Osteocyte (in vitro differentiated cells): ENCODE results near the gene CYB561D2. TPM values are rescaled to one million over a fixed set of nuclear protein-coding genes. Genes with fewer than 3 reads are reported as not detected.

Source experiments
- DNase-seq: peaks from one replicate; pipeline ENCODE4 v3.0.0; 2021; ENCODE audit warnings: mixed read lengths; ENCODE audit not compliant: unreplicated experiment; ENCODE audit errors: extremely low spot score
- H3K27ac Mint-ChIP-seq: one replicate; pipeline ENCODE4 v1.8.0; 2021; ENCODE audit warnings: mild to moderate bottlenecking, mixed read lengths; ENCODE audit not compliant: unreplicated experiment
- H3K27me3 Mint-ChIP-seq: one replicate; pipeline ENCODE4 v1.8.0; 2021; ENCODE audit warnings: mixed read lengths; ENCODE audit not compliant: unreplicated experiment
- H3K36me3 Mint-ChIP-seq: one replicate; pipeline ENCODE4 v1.8.0; 2021; ENCODE audit warnings: mixed read lengths; ENCODE audit not compliant: unreplicated experiment
- H3K4me1 Mint-ChIP-seq: one replicate; pipeline ENCODE4 v1.8.0; 2021; ENCODE audit warnings: mixed read lengths; ENCODE audit not compliant: unreplicated experiment
- H3K4me3 Mint-ChIP-seq: one replicate; pipeline ENCODE4 v1.8.0; 2021; ENCODE audit warnings: mild to moderate bottlenecking, moderate library complexity, mixed read lengths; ENCODE audit not compliant: unreplicated experiment
- H3K9me3 Mint-ChIP-seq: one replicate; pipeline ENCODE4 v1.8.0; 2021; ENCODE audit warnings: mixed read lengths; ENCODE audit not compliant: unreplicated experiment
- CTCF ChIP-seq: fragments of 200-600 bp; sonication (generic); IDR thresholded peaks from 2 replicates; pipeline ENCODE4 v1.5.0; 2021; ENCODE audit warnings: antibody characterized with exemption, mild to moderate bottlenecking, moderate library complexity
- total RNA-seq: library from RNA; stranded (reverse); gene quantifications from 2 replicates; pipeline ENCODE4 v1.2.1, GENCODE V29; 2021

The CYB561D2 gene
- total RNA-seq, 1 donor from 2014 or later = 17.2 TPM

GRCh38 chr3:50327943-50328691 is 22.5 kb upstream of the CYB561D2 start, which contains the start of gene TUSC2:
Gene TUSC2 (minus strand): TSS chr3:50328223. CDS start chr3:50328099, 124 bp downstream.
- peaks cover 8% of the 10 kb centered on the region for H3K36me3 Mint-ChIP-seq
- TF ChIP-seq CTCF = no peak
- peaks cover 19% of the 10 kb centered on the region for H3K4me1 Mint-ChIP-seq
- H3K27ac Mint-ChIP-seq = peak within 1 kb of the TSS; percentile 89
- H3K9me3 Mint-ChIP-seq = no peaks in the 10 kb centered on the region
- H3K4me3 Mint-ChIP-seq = peak within 1 kb of the TSS; percentile 89
- H3K27me3 Mint-ChIP-seq = no peaks in the 10 kb centered on the region
- DNase-seq = peak; percentile 97

- Mint-ChIP-seq H3K27ac (no peak overlapping the region), H3K36me3 (peaks cover 8% of the 10 kb centered on the region), H3K4me1 (peaks cover 31% of the 10 kb centered on the region), H3K9me3 (no peaks in the 10 kb centered on the region), H3K27me3 (no peaks in the 10 kb centered on the region), H3K4me3 (no peak overlapping the region)
- no peak for TF ChIP-seq CTCF
- DNase-seq = no peak
These were observed 20.3 kb upstream of the CYB561D2 start for GRCh38 chr3:50330330-50330729.

GRCh38 chr3:50331364-50331907 is 19.2 kb upstream of the CYB561D2 start:
- H3K4me1 Mint-ChIP-seq = peaks cover 42% of the 10 kb centered on the region

DNA sequence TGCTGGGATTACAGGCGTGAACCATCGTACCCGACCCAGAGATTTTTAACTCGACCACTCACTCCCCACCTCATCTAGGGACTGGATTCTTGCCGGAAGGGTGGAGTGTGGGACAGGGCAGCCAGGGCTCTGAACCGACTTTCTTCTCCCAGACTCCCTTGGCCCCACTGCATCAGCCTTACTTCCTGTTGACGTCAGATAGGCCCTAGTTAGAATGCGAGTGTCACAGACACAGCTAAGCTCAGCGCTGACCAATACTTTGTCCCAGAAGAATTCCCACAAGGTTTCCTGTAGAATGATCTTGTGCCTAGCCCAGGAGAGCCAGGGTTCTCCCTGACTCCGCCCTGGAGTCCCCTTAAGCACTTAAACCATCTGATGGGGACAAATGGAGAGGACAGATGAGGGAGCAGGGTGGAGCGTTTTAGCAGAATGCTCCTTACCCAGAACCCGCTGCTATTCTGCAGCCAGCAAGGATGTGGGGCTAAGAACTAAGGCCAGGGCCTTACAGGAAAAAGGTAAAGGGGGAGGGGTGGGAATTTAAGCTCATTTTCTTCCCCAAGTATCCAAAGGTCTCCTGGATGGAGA is 16.8 kb upstream of the CYB561D2 start:
- Mint-ChIP-seq H3K4me3 (no peak overlapping the region), H3K36me3 (peaks cover 8% of the 10 kb centered on the region), H3K9me3 (no peaks in the 10 kb centered on the region), H3K27ac (peak overlapping the region; percentile 47), H3K4me1 (peaks cover 39% of the 10 kb centered on the region), H3K27me3 (no peaks in the 10 kb centered on the region)
- no peak for DNase-seq
- TF ChIP-seq CTCF = no peak

More at GRCh38 chr3:50331364-50331907, 19.2 kb upstream of the CYB561D2 start:
- H3K9me3 Mint-ChIP-seq = no peaks in the 10 kb centered on the region
- H3K27me3 Mint-ChIP-seq = no peaks in the 10 kb centered on the region
- no peak overlapping the region for H3K4me3 Mint-ChIP-seq
- no peak for TF ChIP-seq CTCF
- H3K27ac Mint-ChIP-seq = no peak overlapping the region
- DNase-seq = no peak
- peaks cover 8% of the 10 kb centered on the region for H3K36me3 Mint-ChIP-seq
